Measurements from ENCODE around the gene FBXO46. TPM values are rescaled to one million over a fixed set of nuclear protein-coding genes. Genes with fewer than 3 reads are reported as not detected.

FBXO46 gene
- total RNA-seq, 1 experiment from 2014 or later: 12.8 TPM

DNA sequence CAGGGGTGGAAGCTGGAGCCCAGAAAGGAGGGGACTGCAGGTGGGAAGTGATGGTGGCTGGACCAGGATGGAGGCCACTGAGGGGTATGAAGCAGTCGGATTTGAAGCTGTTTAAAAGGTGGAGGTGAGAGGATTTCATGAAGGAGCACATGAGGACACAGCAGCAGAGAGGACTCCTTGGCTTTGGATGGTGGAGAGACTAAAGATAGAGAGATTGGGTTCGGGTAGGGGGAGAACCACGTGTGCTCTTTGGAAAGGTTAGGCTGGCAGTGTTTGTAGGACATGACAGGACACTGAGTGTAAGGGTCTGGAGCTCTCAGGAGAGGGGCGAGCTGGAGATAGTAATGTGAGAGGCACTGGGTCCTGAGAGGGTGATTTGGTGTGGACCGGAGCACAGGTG lies 47.8 kb downstream of the FBXO46 start:
- no peak for ATAC-seq

DNA sequence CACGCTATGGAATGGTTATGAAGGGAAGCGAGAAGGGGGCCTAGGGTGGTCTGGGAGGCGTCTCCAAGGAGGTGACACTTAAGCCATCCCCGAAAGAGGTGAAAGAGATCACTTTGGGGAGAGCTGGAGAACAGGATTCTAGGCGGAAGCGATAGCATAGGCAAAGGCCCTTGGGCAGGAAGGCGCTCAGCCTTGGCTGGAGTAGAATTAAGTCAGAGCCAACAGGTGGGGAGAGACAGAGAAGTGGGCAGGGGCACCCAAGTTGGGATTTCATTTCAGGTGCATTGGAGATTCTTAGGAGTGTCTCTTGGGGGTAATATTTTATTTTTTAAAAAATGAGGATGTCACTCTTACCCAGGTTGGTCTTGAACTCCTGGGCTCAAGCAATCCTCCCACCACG lies 48.6 kb downstream of the FBXO46 start:
- Histone ChIP-seq H3F3A (ENCODE audit: low read length, unreplicated experiment) (no peaks in the 10 kb centered on the region), H3K4me1 (ENCODE audit: insufficient read depth, low read length) (peaks cover 7% of the 10 kb centered on the region; the same call in 1 of the 2 replicates), H3K4me3 (ENCODE audit: low read length) (peak overlapping the region; percentile 66; the same call in 1 of the 2 replicates), H3K27me3 (ENCODE audit: low read length) (no peaks in the 10 kb centered on the region), H3K9me2 (replicated peaks; ENCODE audit: low read length) (no peaks in the 10 kb centered on the region), H2AFZ (ENCODE audit: low read length) (peak overlapping the region; percentile 84), H3K4me2 (ENCODE audit: low read length) (peak overlapping the region; percentile 87), H3K27ac (ENCODE audit: low read length) (0 out of 2 replicates have a peak overlapping the region, but pooled peaks have one; percentile 30), H3K36me3 (ENCODE audit: low read depth, low read length) (peaks cover 6% of the 10 kb centered on the region), H3K9ac (ENCODE audit: low read length) (peak overlapping the region; percentile 59; the same call in 1 of the 2 replicates), H3K9me3 (ENCODE audit: low read length) (no peaks in the 10 kb centered on the region), H4K20me1 (ENCODE audit: low read length) (no peaks in the 10 kb centered on the region), H3K79me2 (ENCODE audit: low read length) (no peaks in the 10 kb centered on the region)
- intact Hi-C loops (cut with micrococcal nuclease): no loop called here
- DNase-seq (no peak), ATAC-seq (no peak)
- no TSS peak for BruUV-seq (replicated peaks)
- ChIA-PET POLR2A (ENCODE audit: unreplicated experiment) (no interaction called here), CTCF (no interaction called here)
- no peak for TF ChIP-seq EZH2 (IDR thresholded peaks at IDR 0.05; ENCODE audit: low read length, unreplicated experiment)
- TF ChIP-seq, protein P1, sequence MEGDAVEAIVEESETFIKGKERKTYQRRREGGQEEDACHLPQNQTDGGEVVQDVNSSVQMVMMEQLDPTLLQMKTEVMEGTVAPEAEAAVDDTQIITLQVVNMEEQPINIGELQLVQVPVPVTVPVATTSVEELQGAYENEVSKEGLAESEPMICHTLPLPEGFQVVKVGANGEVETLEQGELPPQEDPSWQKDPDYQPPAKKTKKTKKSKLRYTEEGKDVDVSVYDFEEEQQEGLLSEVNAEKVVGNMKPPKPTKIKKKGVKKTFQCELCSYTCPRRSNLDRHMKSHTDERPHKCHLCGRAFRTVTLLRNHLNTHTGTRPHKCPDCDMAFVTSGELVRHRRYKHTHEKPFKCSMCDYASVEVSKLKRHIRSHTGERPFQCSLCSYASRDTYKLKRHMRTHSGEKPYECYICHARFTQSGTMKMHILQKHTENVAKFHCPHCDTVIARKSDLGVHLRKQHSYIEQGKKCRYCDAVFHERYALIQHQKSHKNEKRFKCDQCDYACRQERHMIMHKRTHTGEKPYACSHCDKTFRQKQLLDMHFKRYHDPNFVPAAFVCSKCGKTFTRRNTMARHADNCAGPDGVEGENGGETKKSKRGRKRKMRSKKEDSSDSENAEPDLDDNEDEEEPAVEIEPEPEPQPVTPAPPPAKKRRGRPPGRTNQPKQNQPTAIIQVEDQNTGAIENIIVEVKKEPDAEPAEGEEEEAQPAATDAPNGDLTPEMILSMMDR (conservative IDR thresholded peaks at IDR 0.05; ENCODE audit: low read depth, low read length): no peak
- no peak for TF ChIP-seq EZH2phosphoT487 (IDR thresholded peaks at IDR 0.05; ENCODE audit: borderline replicate concordance, low read length)

More for the DNA sequence above, 47.8 kb downstream of the FBXO46 start:
- Histone ChIP-seq H3K27me3 (ENCODE audit: low read length) (no peaks in the 10 kb centered on the region), H3F3A (ENCODE audit: low read length, unreplicated experiment) (no peaks in the 10 kb centered on the region), H4K20me1 (ENCODE audit: low read length) (no peaks in the 10 kb centered on the region), H3K4me3 (ENCODE audit: low read length) (no peak overlapping the region), H3K79me2 (ENCODE audit: low read length) (no peaks in the 10 kb centered on the region), H3K9ac (ENCODE audit: low read length) (no peak overlapping the region), H3K4me2 (ENCODE audit: low read length) (no peak overlapping the region), H3K27ac (ENCODE audit: low read length) (no peak overlapping the region), H2AFZ (ENCODE audit: low read length) (no peak overlapping the region), H3K9me3 (ENCODE audit: low read length) (no peaks in the 10 kb centered on the region), H3K9me2 (replicated peaks; ENCODE audit: low read length) (no peaks in the 10 kb centered on the region), H3K4me1 (ENCODE audit: insufficient read depth, low read length) (peaks cover 3% of the 10 kb centered on the region; the same call in 1 of the 2 replicates), H3K36me3 (ENCODE audit: low read depth, low read length) (peaks cover 10% of the 10 kb centered on the region)
- no TSS peak for BruUV-seq (replicated peaks)
- intact Hi-C loops (cut with micrococcal nuclease): no loop called here
- no peak for TF ChIP-seq EZH2phosphoT487 (IDR thresholded peaks at IDR 0.05; ENCODE audit: borderline replicate concordance, low read length)
- TF ChIP-seq EZH2 (IDR thresholded peaks at IDR 0.05; ENCODE audit: low read length, unreplicated experiment): no peak
- TF ChIP-seq, protein P1 (conservative IDR thresholded peaks at IDR 0.05; ENCODE audit: low read depth, low read length): no peak
- ChIA-PET CTCF (no interaction called here), POLR2A (ENCODE audit: unreplicated experiment) (no interaction called here)
- no peak for DNase-seq

DNA sequence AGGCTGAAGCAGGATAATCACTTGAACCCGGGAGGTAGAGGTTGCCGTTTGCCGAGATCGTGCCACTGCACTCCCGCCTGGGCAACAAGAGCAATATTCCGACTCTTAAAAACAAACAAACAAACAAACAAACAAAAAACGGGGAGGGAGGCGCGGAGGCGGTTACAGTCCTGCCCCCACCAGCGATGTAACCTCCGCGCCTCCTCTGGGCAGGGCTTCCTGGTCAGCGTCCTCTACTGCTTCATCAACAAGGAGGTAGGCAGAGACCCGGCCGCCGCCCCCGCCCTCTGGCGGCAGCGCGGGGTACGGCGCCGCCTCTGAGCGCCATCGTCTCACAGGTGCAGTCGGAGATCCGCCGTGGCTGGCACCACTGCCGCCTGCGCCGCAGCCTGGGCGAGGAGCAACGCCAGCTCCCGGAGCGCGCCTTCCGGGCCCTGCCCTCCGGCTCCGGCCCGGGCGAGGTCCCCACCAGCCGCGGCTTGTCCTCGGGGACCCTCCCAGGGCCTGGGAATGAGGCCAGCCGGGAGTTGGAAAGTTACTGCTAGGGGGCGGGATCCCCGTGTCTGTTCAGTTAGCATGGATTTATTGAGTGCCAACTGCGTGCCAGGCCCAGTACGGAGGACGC lies 49.2 kb downstream of the FBXO46 start:
- no TSS peak for BruUV-seq (replicated peaks)
- H3K9me3 ChIP-seq (ENCODE audit: low read length): no peaks in the 10 kb centered on the region
- no peak for TF ChIP-seq EZH2 (IDR thresholded peaks at IDR 0.05; ENCODE audit: low read length, unreplicated experiment)
- TF ChIP-seq EZH2phosphoT487 (IDR thresholded peaks at IDR 0.05; ENCODE audit: borderline replicate concordance, low read length): no peak
- TF ChIP-seq, protein P1 (conservative IDR thresholded peaks at IDR 0.05; ENCODE audit: low read depth, low read length): peak; percentile 76
- peak overlapping the region; percentile 87 for H3K4me2 ChIP-seq (ENCODE audit: low read length)
- DNase-seq (peak; percentile 90), ATAC-seq (peak; percentile 79)
- intact Hi-C loops (cut with micrococcal nuclease): no loop called here
- H3K79me2 ChIP-seq (ENCODE audit: low read length): no peaks in the 10 kb centered on the region
- H4K20me1 ChIP-seq (ENCODE audit: low read length): no peaks in the 10 kb centered on the region
- H3K4me1 ChIP-seq (ENCODE audit: insufficient read depth, low read length): peaks cover 7% of the 10 kb centered on the region; the same call in 1 of the 2 replicates
- H2AFZ ChIP-seq (ENCODE audit: low read length): peak overlapping the region; percentile 84
- H3K27ac ChIP-seq (ENCODE audit: low read length): peak overlapping the region; percentile 30; the same call in 1 of the 2 replicates
- ChIA-PET POLR2A (ENCODE audit: unreplicated experiment) (no interaction called here), CTCF (no interaction called here)
- no peaks in the 10 kb centered on the region for H3K27me3 ChIP-seq (ENCODE audit: low read length)
- H3K36me3 ChIP-seq (ENCODE audit: low read depth, low read length): peaks cover 4% of the 10 kb centered on the region; the same call in 1 of the 2 replicates
- H3F3A ChIP-seq (ENCODE audit: low read length, unreplicated experiment): no peaks in the 10 kb centered on the region
- H3K9ac ChIP-seq (ENCODE audit: low read length): peak overlapping the region; percentile 59
- H3K9me2 ChIP-seq (replicated peaks; ENCODE audit: low read length): no peaks in the 10 kb centered on the region
- peak overlapping the region; percentile 66 for H3K4me3 ChIP-seq (ENCODE audit: low read length)
